ENCODE results near the gene CREB5.
A peak's percentile ranks its signal among the peaks of the same experiment; 100 is the strongest.

Gene CREB5

GRCh38 chr7:28695300-28696295 lies 283.3 kb downstream of the CREB5 start:
- no peak for DNase-seq

DNA sequence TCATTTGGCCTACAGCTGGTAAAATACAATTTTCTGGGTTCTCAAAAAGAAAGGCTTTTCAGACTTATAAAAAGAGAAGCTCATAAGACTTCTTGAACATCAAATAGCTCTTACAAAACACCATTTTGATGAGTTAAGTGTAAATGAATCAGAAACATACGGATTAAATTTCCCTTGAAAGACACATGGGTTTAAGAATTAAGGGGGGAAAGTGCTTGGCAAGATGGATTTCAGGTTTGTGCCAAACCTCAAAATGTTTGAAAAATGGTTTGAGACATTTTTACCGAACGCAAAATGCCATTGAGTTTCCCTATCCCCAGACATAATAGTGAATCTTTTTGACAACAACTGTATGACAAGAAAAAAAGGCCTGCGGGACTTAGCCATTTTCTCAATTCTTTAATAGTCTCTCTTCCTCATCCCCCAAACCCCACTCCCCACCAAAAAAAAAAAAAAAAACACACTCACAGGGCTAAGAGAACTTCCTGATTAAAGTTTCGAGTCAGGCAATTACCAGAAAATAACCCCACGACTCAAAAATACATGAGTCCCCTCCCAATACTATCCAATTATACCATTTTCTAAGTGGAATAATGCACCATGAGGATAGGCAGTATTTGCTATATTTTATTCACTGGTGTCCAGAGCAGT lies 285.7 kb downstream of the CREB5 start:
- DNase-seq, result no peak

GRCh38 chr7:28698840-28699239 lies 286.5 kb downstream of the CREB5 start:
- DNase-seq, result no peak

DNA sequence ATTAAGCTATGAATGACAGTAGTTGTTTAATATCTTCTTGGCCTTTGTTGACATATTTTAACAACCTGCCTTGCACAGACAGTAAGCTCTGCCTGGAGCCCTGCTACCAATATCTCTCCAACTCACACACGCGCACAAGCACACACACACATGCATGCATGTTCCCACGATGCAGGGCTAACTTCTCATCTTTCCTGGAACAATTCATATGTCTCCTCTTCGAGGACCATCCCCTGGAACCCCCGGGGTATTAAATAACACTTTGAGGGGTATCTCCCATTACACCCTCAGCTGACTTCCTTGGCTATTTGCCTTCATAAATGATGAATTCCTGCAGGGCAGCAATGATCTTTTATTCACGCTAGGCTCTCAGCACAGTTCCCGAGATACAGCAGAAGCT lies 287.8 kb downstream of the CREB5 start:
- no peak for DNase-seq

DNA sequence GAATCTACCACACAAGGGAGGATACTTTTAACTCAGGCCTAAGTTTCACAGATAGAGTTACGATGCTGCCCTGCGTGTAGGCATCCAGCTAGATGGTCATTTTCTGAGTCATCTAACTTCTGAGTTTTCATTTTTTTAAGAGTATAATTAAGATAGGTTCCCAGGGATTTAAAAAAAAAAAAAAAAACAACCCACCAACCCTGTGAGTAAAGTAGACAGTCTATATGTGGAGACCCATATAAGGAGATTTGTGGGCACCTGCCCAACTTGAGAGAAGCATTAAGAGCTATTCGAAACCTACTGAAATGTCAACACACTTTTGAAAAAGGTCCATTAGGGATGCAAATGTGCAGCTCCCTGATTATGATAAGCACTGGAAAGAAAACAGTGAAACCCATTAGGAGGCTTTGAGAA lies 288.5 kb downstream of the CREB5 start:
- DNase-seq, result peak; percentile 94

DNA sequence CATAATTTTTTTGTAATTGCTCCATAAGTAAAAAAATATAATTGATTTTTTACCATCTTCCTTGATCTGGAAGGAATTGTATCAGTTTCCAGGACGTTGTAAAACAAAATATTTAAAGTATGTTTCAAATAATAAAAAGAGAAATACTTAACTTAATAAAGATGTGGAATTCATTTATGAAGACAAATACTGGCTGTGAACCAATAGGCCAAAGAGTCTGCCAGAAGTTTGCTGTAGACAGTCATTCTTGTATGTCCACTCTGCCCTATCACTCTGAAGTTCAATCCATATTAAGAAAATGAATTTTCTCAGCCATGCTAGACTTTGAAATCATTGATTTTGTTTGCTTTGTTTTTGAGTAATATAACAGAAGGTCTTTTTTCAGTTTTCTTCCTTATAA lies 289.4 kb downstream of the CREB5 start:
- no peak for DNase-seq

GRCh38 chr7:28702171-28702570 lies 289.9 kb downstream of the CREB5 start:
- no peak for DNase-seq

- no peak for DNase-seq
These were observed 290.9 kb downstream of the CREB5 start for GRCh38 chr7:28703037-28703765.

GRCh38 chr7:28704706-28705105 lies 292.4 kb downstream of the CREB5 start:
- DNase-seq, result no peak

DNA sequence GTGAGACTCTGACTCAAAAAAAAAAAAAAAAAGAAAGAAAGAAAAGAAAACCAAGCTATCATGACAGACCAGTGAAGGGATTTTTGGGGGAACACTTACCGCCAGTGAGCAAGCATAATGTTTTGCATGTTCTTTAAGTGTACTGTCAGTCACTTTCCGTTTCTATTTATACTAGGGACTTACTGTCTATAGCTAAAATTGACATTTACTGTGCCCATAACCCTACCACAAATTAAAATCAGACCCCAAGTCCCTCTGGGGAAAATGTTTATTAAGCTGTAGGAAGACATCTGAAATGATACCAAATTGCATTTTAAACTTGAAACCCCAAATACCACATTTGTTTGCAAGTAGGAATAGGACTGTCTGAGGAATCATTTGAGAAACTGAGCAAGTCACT lies 293.0 kb downstream of the CREB5 start:
- no peak for DNase-seq

- no peak for DNase-seq
These were observed 294.3 kb downstream of the CREB5 start for GRCh38 chr7:28706584-28706983.

GRCh38 chr7:28707291-28707690 lies 295.0 kb downstream of the CREB5 start:
- no peak for DNase-seq

DNA sequence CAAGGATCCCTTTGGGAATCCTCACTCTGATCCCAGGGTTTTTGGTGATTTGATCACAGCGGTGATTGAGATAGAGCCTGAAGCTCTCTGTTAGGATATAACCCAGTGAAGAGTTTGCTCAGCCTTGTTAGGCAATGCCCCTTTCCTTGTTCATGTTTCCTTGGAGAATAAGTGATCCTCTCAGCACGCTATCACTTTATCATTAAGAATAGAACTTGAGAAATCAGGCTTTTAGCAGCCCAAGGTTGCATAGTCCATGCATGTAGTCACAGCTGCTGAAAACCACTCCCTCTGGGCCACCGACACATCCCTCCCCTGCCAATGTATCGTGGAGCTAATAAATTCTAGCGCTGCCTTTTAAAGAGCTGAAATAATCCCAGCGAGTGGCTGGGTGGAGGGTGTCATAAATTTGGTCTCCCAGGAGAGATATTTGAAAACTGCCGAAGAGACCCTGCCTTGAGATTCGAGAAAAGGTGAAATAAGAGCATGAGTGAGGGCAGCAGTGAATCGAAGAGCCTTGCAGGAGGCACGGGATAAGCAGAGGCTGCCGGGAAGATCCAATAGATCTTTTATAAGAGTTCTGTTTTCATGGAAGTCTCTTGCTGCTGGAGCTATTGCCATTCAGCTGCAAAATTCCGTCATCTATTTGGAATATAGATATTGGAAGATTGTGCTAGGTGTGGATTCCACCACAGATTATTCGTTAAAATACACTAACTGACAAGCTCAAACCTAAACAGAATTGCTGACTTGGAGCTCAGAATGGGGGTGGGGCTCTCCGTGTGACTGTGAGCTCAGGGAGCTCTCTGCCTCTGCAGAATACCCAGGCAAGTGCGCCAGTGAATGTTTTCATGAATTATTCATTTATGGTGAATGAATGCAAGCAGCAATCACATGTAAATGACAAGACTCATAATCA lies 296.0 kb downstream of the CREB5 start:
- no peak for DNase-seq

- no peak for DNase-seq
These were observed 297.4 kb downstream of the CREB5 start for GRCh38 chr7:28709748-28710147.

DNA sequence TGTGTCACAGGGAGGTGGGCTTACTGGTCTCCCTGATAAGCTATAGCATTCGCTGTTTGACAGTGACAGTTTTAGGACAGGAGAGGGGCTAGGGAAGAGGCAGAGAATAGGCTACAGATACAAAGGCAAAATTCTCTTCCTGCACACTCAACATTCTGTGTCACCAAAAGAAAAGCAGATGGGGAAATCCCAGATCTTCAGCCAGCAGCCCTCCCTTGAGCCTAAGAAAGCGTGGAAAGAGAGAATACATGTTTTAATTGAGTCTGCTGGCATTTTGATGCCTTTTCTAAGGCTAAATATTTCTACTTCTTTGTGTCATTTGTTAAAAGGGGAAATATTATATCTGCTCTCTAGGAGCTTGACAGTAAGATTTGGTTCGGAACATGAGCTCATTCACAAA lies 298.8 kb downstream of the CREB5 start:
- DNase-seq, result no peak

GRCh38 chr7:28714459-28715120 lies 302.3 kb downstream of the CREB5 start:
- no peak for DNase-seq

DNA sequence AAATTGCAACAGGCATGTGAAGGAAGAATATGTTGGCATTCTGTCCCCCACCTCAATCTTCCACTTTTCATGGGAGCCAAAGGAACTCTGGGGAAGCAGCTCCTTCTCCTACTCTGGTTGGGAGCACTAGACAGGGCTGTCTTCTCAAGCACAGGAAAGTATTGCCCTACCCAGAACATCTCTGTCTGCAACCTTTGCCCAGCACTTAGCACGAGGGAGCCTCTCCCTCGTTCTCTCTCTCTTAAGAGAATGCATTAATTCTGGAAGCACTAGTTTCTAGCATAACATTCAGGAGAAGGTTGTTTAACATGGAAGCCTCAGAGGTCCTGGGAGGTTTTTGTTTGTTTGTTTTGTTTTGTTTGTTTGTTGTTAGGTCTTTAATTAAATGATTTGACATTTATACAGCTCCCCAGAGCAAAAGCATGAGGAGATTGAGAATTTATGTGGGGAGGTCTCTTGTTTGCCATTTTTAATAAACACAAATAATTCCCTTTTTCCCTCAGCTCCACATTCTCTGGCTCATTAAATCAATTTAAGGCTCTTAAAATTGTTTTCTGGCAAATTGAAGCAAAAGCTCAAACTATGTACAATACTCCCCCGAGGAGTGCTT lies 305.2 kb downstream of the CREB5 start:
- DNase-seq, result no peak

- DNase-seq, result no peak
These were observed 305.8 kb downstream of the CREB5 start for GRCh38 chr7:28718055-28718481.

DNA sequence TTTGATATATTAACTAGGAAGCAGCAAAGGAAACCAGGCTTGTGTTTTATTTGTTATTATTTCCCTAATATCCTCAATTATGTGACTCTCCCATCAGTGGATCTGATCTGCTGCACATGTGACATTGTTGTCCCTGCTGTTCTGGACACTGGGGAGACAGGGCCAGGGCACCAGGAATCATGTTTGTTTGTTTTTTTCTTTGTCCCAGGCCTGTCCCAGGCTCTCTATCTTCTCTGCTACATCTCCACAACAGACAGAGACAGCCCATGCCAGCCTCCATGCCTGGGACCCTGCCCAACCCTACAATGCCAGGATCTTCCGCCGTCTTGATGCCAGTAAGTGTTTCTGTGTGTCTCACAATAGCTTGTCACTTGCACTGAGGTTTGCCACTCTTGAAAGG lies 306.2 kb downstream of the CREB5 start:
- DNase-seq, result no peak

DNA sequence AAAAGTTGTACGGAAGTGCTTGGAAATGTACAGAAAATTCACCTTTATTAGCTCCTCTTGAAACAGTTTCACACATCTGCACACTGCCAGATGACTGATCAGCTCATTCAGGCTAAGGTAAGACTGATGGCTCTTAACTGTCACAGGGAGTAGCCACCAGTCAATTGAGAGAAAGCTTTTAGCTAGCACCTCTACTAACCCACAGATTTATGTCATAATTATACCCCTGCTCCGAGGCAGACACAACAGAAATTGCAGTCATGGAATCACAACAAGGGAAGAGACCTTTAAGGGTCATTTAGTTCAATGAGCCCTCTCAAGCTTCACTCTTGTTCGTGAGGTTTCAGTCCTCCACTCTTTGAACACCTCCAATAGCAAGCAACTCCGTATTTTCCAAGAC lies 310.4 kb downstream of the CREB5 start:
- DNase-seq, result peak; percentile 96

- DNase-seq, result no peak
These were observed 311.0 kb downstream of the CREB5 start for GRCh38 chr7:28723336-28723735.

Data from NCI-H1105 treated with DMSO at 0.1 percent for 48 hours (cell line).